HFF-Myc (cell line): ENCODE measurements around the gene MMS19.
"Not testable (repeated sequence)": the region's sequence is repeated elsewhere in the genome, so short reads cannot be mapped to it uniquely, and the experiment has no call there.

Source experiments
- DNase-seq: peaks from one replicate; pipeline ENCODE4 v3.0.0-alpha.2; 2011; ENCODE audit warnings: low read depth; ENCODE audit errors: extremely low read depth
- H3K4me3 ChIP-seq: replicated peaks from 2 replicates; pipeline ENCODE4 v1.5.1; 2011; ENCODE audit warnings: low read depth, mild to moderate bottlenecking, control low read depth, low read length
- TF ChIP-seq, protein P1 (sequence below): IDR thresholded peaks from 2 replicates; pipeline ENCODE4 v1.5.1; 2012; ENCODE audit warnings: mild to moderate bottlenecking, low read depth, low read length, control low read depth; ENCODE audit errors: missing control alignments

The MMS19 gene

DNA sequence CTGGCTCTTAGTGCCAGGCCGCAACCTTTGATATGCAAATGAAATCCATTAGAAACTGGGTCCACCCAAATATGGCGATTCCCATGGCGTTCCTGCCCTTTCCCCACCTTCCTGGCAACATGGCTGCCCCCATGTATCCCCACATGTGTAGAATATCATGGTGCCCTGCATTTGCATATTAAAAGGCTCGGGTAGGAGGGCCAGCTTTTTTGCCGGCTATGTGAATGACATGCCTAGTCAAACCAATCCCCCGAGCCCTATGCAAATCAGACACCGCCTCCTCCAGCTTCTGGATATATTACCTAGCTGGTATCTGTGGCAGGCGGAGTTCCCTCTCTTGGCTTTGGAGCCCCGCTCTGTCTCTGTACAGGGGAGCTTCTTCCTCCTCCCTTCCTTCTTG, 18.3 kb downstream of the MMS19 start:
- H3K4me3 ChIP-seq: no peak overlapping the region
- TF ChIP-seq, protein P1, sequence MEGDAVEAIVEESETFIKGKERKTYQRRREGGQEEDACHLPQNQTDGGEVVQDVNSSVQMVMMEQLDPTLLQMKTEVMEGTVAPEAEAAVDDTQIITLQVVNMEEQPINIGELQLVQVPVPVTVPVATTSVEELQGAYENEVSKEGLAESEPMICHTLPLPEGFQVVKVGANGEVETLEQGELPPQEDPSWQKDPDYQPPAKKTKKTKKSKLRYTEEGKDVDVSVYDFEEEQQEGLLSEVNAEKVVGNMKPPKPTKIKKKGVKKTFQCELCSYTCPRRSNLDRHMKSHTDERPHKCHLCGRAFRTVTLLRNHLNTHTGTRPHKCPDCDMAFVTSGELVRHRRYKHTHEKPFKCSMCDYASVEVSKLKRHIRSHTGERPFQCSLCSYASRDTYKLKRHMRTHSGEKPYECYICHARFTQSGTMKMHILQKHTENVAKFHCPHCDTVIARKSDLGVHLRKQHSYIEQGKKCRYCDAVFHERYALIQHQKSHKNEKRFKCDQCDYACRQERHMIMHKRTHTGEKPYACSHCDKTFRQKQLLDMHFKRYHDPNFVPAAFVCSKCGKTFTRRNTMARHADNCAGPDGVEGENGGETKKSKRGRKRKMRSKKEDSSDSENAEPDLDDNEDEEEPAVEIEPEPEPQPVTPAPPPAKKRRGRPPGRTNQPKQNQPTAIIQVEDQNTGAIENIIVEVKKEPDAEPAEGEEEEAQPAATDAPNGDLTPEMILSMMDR: no peak
- no peak for DNase-seq

DNA sequence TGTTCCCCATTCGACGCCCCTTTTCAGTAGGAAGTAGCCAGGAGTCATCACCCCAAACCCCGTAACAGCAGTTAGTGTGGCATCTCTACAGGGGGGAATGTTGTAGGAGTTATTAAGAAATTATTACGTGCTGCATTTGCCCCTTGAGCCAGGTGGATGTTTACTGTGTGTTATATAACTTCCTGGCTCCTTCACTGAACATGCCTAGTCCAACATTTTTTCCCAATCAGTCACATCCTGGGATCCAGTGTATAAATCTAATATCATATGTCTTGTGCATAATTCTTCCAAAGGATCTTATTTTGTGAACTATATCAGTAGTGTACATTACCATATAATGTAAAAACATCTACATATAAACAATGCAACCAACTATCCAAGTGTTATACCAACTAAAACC, 18.8 kb downstream of the MMS19 start:
- H3K4me3 ChIP-seq, DNase-seq: not testable (repeated sequence)

DNA sequence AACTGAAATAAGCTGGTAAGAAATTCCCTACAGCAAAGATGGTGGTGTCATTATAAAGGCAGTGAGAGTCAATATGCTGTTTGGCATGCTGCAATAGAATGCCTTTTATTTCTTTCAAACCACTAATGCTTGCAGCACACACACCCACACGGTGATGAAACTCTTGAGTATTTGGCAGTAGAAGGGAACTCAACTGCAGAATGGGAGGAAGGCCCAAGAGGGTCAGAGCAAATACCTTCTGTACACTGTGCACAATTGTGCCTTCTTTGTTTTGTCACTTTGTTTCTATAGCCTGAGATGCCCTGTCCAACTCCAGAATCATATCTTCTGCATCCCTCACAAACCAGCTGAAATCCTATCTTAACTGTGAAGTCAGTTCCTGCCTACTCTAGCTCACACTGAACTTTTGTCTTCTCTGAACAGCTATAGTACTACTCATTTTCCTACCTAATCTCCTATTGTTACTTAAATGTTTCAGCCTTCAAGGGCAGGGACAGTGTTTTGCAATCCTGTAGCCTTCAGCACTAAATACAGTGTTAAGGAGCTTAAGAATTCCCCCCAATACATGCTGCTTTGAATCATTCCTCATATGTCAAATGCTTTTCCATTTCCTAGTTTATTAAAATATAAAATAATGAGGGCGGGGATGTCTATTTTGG, 22.2 kb downstream of the MMS19 start:
- TF ChIP-seq, protein P1: no peak
- no peak overlapping the region for H3K4me3 ChIP-seq
- DNase-seq: no peak

DNA sequence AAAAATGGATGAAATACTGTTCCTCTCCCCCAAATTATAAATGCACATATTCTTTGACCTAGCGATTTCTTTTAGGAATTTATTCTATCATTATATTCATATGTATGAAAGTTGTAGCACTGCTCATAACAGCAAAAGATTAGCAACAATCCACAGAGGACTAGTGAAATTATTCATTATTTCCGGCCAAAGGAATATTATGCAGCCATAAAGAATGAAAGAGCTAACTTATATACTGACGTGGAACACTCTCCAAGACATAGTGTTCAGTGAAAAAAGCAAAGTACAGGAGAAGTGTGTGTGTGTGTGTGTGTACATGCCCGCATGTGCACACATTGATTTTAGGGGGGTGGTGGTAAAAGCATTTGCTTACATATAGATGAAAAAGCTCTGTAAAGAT, 23.3 kb downstream of the MMS19 start:
- TF ChIP-seq, protein P1: no peak
- no peak overlapping the region for H3K4me3 ChIP-seq
- no peak for DNase-seq

DNA sequence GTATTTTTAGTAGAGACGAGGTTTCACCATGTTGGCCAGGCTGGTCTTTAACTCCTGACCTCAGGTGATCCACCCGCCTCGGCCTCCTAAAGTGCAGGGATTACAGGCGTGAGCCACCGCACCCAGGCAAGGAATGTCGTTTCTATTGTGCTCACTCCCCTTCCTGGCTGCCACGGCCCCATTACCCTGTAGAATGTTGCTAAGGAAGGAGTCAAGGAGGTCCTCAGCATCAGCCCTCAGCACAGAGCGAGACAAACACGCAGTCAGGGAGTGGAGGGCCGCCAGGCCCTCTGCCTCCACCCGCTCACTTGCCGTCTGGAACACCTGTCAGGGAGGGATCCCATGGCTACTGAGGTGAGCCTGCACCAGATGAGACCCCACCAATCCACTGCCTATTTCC, 29.4 kb downstream of the MMS19 start:
- not testable (repeated sequence) for H3K4me3 ChIP-seq, DNase-seq

DNA sequence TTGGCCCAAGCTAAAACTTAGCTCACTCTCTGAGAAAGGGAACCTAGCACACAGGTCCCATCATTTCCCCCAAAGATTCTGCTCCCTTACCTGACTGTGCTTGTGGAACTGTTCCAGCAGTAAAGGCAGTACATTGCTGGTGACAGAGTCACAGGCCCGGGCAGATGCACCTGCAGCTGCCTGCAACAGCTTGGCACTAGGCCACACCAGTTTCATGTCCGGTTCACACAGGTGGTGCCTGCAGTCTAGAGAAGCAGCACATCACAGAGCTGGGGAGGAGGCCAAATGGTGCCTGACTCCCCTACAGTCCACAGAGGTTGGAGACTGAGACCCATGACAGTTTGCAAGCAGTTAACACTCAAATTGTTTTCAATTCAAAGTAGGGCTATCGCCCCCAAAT, 30.1 kb downstream of the MMS19 start:
- DNase-seq: no peak
- TF ChIP-seq, protein P1: no peak
- no peak overlapping the region for H3K4me3 ChIP-seq

DNA sequence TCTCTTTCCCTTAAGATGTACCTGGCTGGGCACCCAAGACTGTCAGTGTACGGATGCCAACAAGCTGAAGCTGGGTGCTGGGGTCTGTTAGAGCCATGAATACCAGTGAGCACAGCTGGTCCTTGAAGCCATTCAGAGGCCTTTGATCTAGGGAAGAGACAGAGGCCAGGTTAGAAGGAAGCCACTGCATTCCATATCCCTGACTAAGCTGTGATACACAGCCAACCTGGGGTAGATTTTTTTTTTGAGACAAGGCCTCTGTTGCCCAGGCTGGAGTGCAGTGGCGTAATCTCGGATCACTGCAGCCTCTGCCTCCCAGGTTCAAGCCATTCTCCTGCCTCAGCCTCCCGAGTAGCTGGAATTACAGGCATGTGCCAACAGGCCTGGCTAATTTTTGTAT, 31.5 kb downstream of the MMS19 start:
- no peak overlapping the region for H3K4me3 ChIP-seq
- TF ChIP-seq, protein P1: no peak
- no peak for DNase-seq

DNA sequence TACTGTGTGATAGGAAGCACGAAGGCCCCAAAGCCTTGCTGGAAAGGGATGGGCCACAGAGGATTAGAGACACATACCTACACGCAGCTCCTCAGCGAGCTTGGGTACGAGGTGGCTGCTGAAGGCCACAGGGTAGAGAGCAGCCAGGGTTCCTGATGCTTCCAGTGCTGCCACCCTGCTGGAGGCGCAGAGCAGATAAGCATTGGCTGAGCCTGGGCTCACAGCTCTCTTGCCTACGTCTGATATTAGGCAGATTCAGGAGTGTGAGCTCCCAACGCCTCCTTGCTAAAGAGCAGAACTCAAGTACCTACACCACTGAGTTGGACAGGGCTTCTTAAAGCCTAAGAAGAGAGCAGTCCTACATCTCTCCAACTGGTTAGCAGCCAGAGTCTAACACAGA, 32.2 kb downstream of the MMS19 start:
- H3K4me3 ChIP-seq: no peak overlapping the region
- no peak for DNase-seq
- TF ChIP-seq, protein P1: no peak
